Mesenchymal stem cell (in vitro differentiated cells and primary cell): ENCODE measurements around the gene CUX1.
A peak's percentile ranks its signal among the peaks of the same experiment; 100 is the strongest.

Experiments used
- DNase-seq: peaks from one replicate; pipeline ENCODE4 v3.0.0-alpha.2; 2013
- H2AFZ ChIP-seq: one replicate; pipeline ENCODE4 v1.6.1; 2013; ENCODE audit warnings: low read depth, mild to moderate bottlenecking, control low read depth, inconsistent platforms, low read length, moderate library complexity
- H2AK5ac ChIP-seq: 2 replicates; pipeline ENCODE4 v1.6.1; 2013; ENCODE audit warnings: low read length, moderate library complexity, mild to moderate bottlenecking, inconsistent platforms; ENCODE audit not compliant: severe bottlenecking
- H2BK120ac ChIP-seq: one replicate; pipeline ENCODE4 v1.6.1; 2013; ENCODE audit warnings: low read depth, mild to moderate bottlenecking, inconsistent platforms, low read length, moderate library complexity
- H2BK12ac ChIP-seq, 2 experiments: one replicate each; pipeline ENCODE4 v1.6.1; 2013; ENCODE audit warnings: inconsistent platforms in 2 of 2, low read length in 2 of 2, mild to moderate bottlenecking in 2 of 2, moderate library complexity in 2 of 2, control low read depth in 1 of 2
- H2BK15ac ChIP-seq: one replicate; pipeline ENCODE4 v1.6.1; 2013; ENCODE audit warnings: mild to moderate bottlenecking, low read depth, inconsistent platforms; ENCODE audit not compliant: poor library complexity, severe bottlenecking
- H2BK5ac ChIP-seq: 2 replicates; pipeline ENCODE4 v1.6.1; 2013; ENCODE audit warnings: low read depth, mild to moderate bottlenecking, low read length, control low read depth, inconsistent platforms; ENCODE audit not compliant: poor library complexity, severe bottlenecking
- H3K14ac ChIP-seq, 2 experiments: one replicate each; pipeline ENCODE4 v1.6.1; 2013; ENCODE audit warnings: inconsistent platforms in 2 of 2, low read length in 2 of 2, control low read depth in 1 of 2, mild to moderate bottlenecking in 1 of 2, moderate library complexity in 1 of 2
- H3K18ac ChIP-seq, 2 experiments: one replicate each; pipeline ENCODE4 v1.6.1; 2013; ENCODE audit warnings: inconsistent platforms in 2 of 2, low read length in 2 of 2, control low read depth in 1 of 2, low read depth in 1 of 2, mild to moderate bottlenecking in 1 of 2
- H3K23ac ChIP-seq, 2 experiments: one replicate each; pipeline ENCODE4 v1.6.1; 2013; ENCODE audit warnings: inconsistent platforms in 2 of 2, low read length in 2 of 2, mild to moderate bottlenecking in 2 of 2, moderate library complexity in 2 of 2, control low read depth in 1 of 2
- H3K27ac ChIP-seq: 2 replicates; pipeline ENCODE4 v1.5.1; 2013; ENCODE audit warnings: mild to moderate bottlenecking, moderate library complexity, low read length, control low read depth, inconsistent platforms; ENCODE audit not compliant: poor library complexity, severe bottlenecking
- H3K27me3 ChIP-seq, 2 experiments: 2 replicates each; pipeline versions ENCODE4 v1.6.1 to v1.7.0; 2013; ENCODE audit warnings: low read length in 2 of 2, mild to moderate bottlenecking in 2 of 2, moderate library complexity in 2 of 2, control low read depth in 1 of 2, inconsistent platforms in 1 of 2; ENCODE audit not compliant: control insufficient read depth in 1 of 2, insufficient read depth in 1 of 2
- H3K36me3 ChIP-seq, 2 experiments: 2 replicates each; pipeline versions ENCODE4 v1.6.1 to v1.7.0; 2013; ENCODE audit warnings: low read length in 2 of 2, control low read depth in 1 of 2, inconsistent platforms in 1 of 2, low read depth in 1 of 2, mild to moderate bottlenecking in 1 of 2; ENCODE audit not compliant: insufficient read depth in 2 of 2, control insufficient read depth in 1 of 2
- H3K4ac ChIP-seq, 2 experiments: one replicate each; pipeline ENCODE4 v1.6.1; 2013; ENCODE audit warnings: inconsistent platforms in 2 of 2, low read length in 2 of 2, mild to moderate bottlenecking in 2 of 2, moderate library complexity in 2 of 2, control low read depth in 1 of 2, low read depth in 1 of 2
- H3K4me1 ChIP-seq: 2 replicates; pipeline ENCODE4 v1.6.1; 2013; ENCODE audit warnings: low read depth, low read length, control low read depth; ENCODE audit not compliant: control insufficient read depth, insufficient read depth
- H3K4me2 ChIP-seq: 2 replicates; pipeline ENCODE4 v1.6.1; 2013; ENCODE audit warnings: low read length, mild to moderate bottlenecking, inconsistent platforms; ENCODE audit not compliant: poor library complexity, severe bottlenecking
- H3K4me3 ChIP-seq, 2 experiments: 2 replicates each; pipeline versions ENCODE4 v1.5.1 to v1.7.0; 2013; ENCODE audit warnings: low read length in 2 of 2, mild to moderate bottlenecking in 2 of 2, control low read depth in 1 of 2, low read depth in 1 of 2; ENCODE audit not compliant: insufficient read depth in 1 of 2
- H3K79me1 ChIP-seq: replicated peaks from 2 replicates; pipeline ENCODE4 v1.6.1; 2013; ENCODE audit warnings: mild to moderate bottlenecking, control low read depth, low read length, inconsistent platforms; ENCODE audit not compliant: poor library complexity, severe bottlenecking
- H3K9ac ChIP-seq: 2 replicates; pipeline ENCODE4 v1.7.0; 2013; ENCODE audit warnings: mild to moderate bottlenecking, low read length, moderate library complexity
- H3K9me3 ChIP-seq: 2 replicates; pipeline ENCODE4 v1.7.0; 2013; ENCODE audit warnings: mild to moderate bottlenecking, low read length; ENCODE audit not compliant: control insufficient read depth
- H4K8ac ChIP-seq: one replicate; pipeline ENCODE4 v1.6.1; 2013; ENCODE audit warnings: inconsistent platforms, mild to moderate bottlenecking, low read length, moderate library complexity
- H4K91ac ChIP-seq: one replicate; pipeline ENCODE4 v1.6.1; 2013; ENCODE audit warnings: mild to moderate bottlenecking, low read length, inconsistent platforms
- WGBS: methylation state at CpG from one replicate; pipeline ENCODE4 v1.1.7; 2013; ENCODE audit warnings: mixed read lengths; 5-methylcytosine and 5-hydroxymethylcytosine counted together

The CUX1 gene

DNA sequence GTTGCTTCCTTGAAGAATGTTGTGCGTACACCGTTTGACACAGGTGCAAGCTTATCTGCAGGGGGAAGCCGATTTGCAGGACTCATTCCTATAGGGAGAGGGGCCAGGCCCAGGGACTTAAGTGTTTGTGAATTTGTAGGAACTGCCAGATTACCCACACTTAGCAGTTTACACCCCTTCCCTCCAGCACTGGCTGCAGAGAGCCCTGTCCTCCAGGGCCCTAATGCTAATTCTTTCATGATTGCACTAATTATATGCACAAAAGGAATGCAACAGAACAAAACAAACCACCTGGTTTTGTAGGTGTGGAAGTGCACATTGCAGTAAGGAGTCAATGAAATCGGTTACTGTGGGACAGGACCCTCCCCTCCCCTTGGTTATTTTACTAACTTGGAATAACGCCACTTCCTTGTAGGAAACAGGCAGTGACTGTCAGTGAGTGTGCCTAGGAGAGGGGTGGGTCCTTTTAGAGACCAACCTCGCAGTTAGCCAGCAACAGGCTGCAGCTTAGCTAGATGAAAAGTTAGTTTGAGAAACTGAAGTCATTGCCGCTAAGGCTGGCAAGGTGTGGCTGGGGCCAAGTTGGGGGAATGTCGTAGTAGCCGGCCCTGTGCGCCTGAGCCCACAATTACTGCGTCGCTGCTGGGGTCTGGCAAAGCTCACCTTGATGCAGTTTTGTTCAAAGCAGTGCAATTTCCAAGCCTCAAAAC lies 60.6 kb downstream of the CUX1 start:
- H3K4ac ChIP-seq: no peak overlapping the region
- H2BK120ac ChIP-seq: no peak overlapping the region
- no peak overlapping the region for H3K4me3 ChIP-seq
- H3K27ac ChIP-seq: no peak overlapping the region
- no peak overlapping the region for H3K4me2 ChIP-seq
- DNase-seq: no peak
- H3K27me3 ChIP-seq: no peaks in the 10 kb centered on the region
- no peak overlapping the region for H2BK12ac ChIP-seq
- H4K8ac ChIP-seq: no peak overlapping the region
- H3K23ac ChIP-seq: no peak overlapping the region
- H2AFZ ChIP-seq: no peak overlapping the region
- H3K9me3 ChIP-seq: no peaks in the 10 kb centered on the region
- peaks cover 26% of the 10 kb centered on the region for H3K4me1 ChIP-seq
- H3K36me3 ChIP-seq: peaks cover 0 to 5% of the 10 kb centered on the region in 2 experiments
- H3K14ac ChIP-seq: no peak overlapping the region
- H3K79me1 ChIP-seq: peaks cover 35% of the 10 kb centered on the region
- H4K91ac ChIP-seq: no peak overlapping the region
- no peak overlapping the region for H2BK15ac ChIP-seq
- H3K18ac ChIP-seq: no peak overlapping the region
- no peak overlapping the region for H3K9ac ChIP-seq
- H2AK5ac ChIP-seq: no peak overlapping the region
- no peak overlapping the region for H2BK5ac ChIP-seq
- 87% methylated on average over 9 of the region's 12 CpGs for WGBS

DNA sequence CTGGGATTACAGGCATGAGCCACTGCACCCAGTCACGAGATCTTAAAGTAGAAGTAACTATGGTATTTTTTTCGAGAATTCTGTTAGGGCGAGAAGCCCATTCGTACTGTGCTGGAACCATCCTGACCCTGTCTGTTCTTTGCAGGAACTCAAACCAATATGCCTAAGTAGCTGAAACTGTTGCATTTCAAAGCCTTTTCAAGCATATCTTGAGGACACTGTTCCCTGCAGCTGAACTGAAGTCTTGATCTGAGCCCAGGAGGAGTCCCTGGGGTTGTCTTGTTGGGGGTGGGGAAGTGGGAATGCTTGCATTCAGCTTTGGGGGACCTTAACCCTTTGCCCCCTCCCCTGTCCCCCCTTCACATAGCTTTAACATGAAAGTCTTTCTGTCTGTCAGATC lies 61.5 kb downstream of the CUX1 start:
- Histone ChIP-seq H3K27ac (no peak overlapping the region), H2AK5ac (no peak overlapping the region), H2BK15ac (no peak overlapping the region), H3K4me3 (no peak overlapping the region), H4K91ac (no peak overlapping the region), H2BK12ac (no peak overlapping the region), H3K4me1 (peaks cover 25% of the 10 kb centered on the region), H3K4me2 (no peak overlapping the region), H3K23ac (no peak overlapping the region), H3K9me3 (no peaks in the 10 kb centered on the region), H2AFZ (no peak overlapping the region), H3K27me3 (no peaks in the 10 kb centered on the region), H3K36me3 (peaks cover 0 to 5% of the 10 kb centered on the region in 2 experiments), H2BK5ac (no peak overlapping the region), H3K18ac (peak overlapping the region in 1 of 2 experiments; percentile 55), H3K9ac (no peak overlapping the region), H2BK120ac (no peak overlapping the region), H3K14ac (no peak overlapping the region), H3K4ac (no peak overlapping the region), H3K79me1 (peaks cover 35% of the 10 kb centered on the region), H4K8ac (no peak overlapping the region)
- no peak for DNase-seq
- WGBS: 99% methylated on average over 4 of the region's 4 CpGs

DNA sequence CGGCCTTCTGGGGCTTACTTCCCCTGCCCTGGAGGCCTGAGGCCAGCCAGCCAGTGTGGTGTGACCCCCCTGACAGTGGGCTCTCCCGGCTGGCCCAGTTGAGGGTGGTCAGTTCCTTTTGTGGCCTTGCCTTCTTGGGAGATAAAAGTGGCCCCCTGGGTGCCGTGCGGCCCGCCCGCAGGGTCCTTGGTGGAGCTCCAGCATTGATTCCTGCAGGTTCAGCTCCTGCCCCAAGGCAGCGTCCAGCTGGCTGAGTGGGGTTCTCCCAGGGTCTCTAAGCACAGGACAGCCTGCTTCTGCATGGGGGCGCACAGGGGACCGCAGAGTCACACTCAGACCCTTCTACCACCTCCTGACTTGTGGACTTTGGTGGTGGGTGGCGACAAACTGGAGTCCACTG lies 62.1 kb downstream of the CUX1 start:
- H3K18ac ChIP-seq: peak overlapping the region in 1 of 2 experiments; percentile 85
- WGBS: 93% methylated on average over 8 of the region's 10 CpGs
- peaks cover 0 to 5% of the 10 kb centered on the region in 2 experiments for H3K36me3 ChIP-seq

DNA sequence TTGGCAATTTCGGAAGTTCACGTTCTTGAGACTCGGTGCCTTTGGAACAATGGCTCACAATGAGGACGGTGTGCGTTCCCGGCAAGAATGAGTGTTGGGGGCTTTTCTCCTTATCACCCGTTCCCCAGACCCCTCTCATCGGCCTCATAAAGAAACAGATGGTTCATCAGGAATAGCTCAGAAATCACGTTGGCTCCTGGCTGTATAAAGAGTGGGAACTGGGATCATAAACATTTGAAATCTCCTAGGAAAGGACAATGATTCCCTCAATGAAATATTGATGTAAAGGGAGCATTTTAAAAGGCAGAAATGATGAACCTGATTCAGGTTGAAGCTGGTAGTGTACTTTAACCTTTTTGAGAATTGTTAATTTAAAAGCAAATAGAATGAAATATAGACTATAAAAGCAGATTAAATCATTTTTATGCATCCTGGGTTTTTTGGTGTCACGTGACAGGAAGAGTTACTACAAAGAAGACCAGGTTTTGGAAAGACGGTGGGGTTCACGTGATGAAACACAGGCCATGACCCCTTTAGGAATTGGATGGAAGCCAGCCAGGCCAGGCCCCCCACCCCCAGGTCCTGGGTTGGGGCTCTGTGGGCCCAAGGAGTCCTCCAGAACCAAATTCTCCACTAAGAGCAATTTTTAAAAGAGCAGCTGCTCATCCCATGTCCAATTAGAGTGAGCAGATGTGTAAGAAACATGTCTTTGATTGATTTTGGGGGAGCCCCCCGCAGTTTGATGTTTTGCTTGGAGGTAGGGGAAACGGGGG lies 63.0 kb downstream of the CUX1 start:
- Histone ChIP-seq H3K36me3 (peaks cover 0 to 5% of the 10 kb centered on the region in 2 experiments), H2AFZ (no peak overlapping the region), H3K4me2 (no peak overlapping the region), H2BK12ac (peak overlapping the region in 1 of 2 experiments; percentile 73), H2BK5ac (no peak overlapping the region), H3K23ac (no peak overlapping the region), H3K18ac (peak overlapping the region in 1 of 2 experiments; percentile 41), H3K4ac (peak overlapping the region in 1 of 2 experiments; percentile 20), H2BK15ac (no peak overlapping the region), H3K9me3 (no peaks in the 10 kb centered on the region), H2AK5ac (peak overlapping the region; percentile 65), H4K8ac (peak overlapping the region; percentile 80), H3K4me1 (peaks cover 23% of the 10 kb centered on the region), H2BK120ac (peak overlapping the region; percentile 8), H3K4me3 (no peak overlapping the region), H3K27me3 (no peaks in the 10 kb centered on the region), H3K9ac (peak overlapping the region; percentile 92), H3K14ac (no peak overlapping the region), H4K91ac (no peak overlapping the region), H3K27ac (no peak overlapping the region), H3K79me1 (peaks cover 33% of the 10 kb centered on the region)
- no peak for DNase-seq
- 80% methylated on average over 14 of the region's 14 CpGs for WGBS

More for the DNA sequence above, 62.1 kb downstream of the CUX1 start:
- Histone ChIP-seq H3K27ac (no peak overlapping the region), H2AK5ac (no peak overlapping the region), H4K91ac (no peak overlapping the region), H2BK5ac (no peak overlapping the region), H2AFZ (no peak overlapping the region), H3K9ac (no peak overlapping the region), H3K4ac (peak overlapping the region in 1 of 2 experiments; percentile 76), H3K79me1 (peaks cover 34% of the 10 kb centered on the region), H3K4me3 (no peak overlapping the region), H3K4me1 (peaks cover 22% of the 10 kb centered on the region), H4K8ac (peak overlapping the region; percentile 5), H3K14ac (no peak overlapping the region), H3K27me3 (no peaks in the 10 kb centered on the region), H3K9me3 (no peaks in the 10 kb centered on the region), H2BK12ac (peak overlapping the region; percentile 3 to 35), H2BK15ac (peak overlapping the region; percentile 74), H3K4me2 (no peak overlapping the region), H2BK120ac (no peak overlapping the region), H3K23ac (no peak overlapping the region)
- DNase-seq: no peak
